ENCODE data around the gene MTRF1L.

The MTRF1L gene

DNA sequence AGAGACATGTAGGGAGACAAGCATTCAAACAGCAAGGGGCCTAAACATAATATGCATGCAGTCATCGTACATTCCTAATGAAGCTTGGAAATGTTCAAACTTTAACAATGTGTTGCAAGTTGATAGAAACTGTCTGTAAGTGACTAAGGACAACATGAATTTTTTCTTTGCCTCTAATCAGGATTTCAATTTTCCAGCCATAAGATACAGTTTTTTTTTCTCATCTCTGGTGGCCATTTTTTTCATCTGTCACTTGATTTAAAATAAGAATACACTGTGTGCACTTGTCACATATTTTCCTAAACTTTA, 22.2 kb upstream of the MTRF1L start:
- H3K27ac ChIP-seq = no peak overlapping the region
- TF ChIP-seq, protein P1, sequence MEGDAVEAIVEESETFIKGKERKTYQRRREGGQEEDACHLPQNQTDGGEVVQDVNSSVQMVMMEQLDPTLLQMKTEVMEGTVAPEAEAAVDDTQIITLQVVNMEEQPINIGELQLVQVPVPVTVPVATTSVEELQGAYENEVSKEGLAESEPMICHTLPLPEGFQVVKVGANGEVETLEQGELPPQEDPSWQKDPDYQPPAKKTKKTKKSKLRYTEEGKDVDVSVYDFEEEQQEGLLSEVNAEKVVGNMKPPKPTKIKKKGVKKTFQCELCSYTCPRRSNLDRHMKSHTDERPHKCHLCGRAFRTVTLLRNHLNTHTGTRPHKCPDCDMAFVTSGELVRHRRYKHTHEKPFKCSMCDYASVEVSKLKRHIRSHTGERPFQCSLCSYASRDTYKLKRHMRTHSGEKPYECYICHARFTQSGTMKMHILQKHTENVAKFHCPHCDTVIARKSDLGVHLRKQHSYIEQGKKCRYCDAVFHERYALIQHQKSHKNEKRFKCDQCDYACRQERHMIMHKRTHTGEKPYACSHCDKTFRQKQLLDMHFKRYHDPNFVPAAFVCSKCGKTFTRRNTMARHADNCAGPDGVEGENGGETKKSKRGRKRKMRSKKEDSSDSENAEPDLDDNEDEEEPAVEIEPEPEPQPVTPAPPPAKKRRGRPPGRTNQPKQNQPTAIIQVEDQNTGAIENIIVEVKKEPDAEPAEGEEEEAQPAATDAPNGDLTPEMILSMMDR (conservative IDR thresholded peaks at IDR 0.05) = peak; percentile 60
- no peak for TF ChIP-seq ZFX (IDR thresholded peaks at IDR 0.05)

DNA sequence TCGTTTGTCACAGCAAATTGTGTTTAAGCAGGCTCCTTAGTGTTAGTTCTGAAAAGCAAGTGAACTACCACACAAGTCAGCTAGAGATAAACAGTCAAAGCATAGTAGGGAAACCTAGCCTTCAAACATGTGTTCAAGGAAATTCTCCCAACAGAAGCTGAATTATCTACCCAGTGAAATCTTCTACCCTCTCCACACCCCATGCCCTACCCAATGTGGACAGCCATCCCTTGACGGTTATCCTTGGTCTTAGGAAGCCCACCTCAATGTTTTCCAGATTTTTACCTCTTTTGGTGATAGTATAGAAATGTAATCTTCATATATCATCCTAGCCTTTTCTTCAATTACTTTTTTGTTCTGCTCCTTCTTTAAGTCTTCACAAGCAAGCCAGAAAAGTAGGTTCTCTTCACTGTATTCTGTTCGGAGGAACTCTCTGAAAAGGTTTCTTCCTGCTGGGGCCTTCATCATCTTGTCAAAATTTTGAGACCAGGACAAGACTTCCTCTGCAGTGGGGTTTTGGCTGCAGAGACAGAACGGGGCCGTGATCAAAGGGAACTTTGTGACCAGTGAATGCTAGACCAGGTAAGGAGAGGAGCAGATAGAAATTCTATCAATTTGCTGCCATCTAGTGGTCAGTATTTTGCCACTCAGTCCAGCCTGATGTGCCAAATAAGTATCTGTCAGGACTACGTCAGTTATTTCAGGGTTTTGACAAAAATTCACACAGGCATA, 21.6 kb upstream of the MTRF1L start:
- no peak overlapping the region for H3K27ac ChIP-seq
- TF ChIP-seq ZFX (IDR thresholded peaks at IDR 0.05) = no peak
- TF ChIP-seq, protein P1 (conservative IDR thresholded peaks at IDR 0.05) = peak; percentile 81

DNA sequence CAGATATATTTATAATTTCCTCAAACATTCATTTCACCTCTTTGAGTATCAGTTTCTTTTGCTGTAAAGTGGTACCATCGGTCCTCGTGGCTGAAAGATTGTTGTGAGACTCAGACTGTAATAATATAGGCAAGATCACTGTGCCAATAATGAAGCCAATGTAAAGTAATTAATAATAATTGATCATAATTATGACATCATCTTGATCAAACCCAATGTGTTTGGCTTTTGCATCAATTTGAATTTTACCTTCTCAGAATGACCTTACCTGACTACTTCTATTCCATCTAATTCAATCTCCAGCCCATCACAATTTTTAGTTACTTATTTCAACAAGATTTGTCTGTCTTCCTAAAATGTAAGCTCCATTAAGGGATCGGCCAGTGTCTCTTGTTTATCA, 15.8 kb upstream of the MTRF1L start:
- no peak overlapping the region for H3K27ac ChIP-seq
- TF ChIP-seq, protein P1 (conservative IDR thresholded peaks at IDR 0.05) = no peak
- TF ChIP-seq ZFX (IDR thresholded peaks at IDR 0.05) = no peak

DNA sequence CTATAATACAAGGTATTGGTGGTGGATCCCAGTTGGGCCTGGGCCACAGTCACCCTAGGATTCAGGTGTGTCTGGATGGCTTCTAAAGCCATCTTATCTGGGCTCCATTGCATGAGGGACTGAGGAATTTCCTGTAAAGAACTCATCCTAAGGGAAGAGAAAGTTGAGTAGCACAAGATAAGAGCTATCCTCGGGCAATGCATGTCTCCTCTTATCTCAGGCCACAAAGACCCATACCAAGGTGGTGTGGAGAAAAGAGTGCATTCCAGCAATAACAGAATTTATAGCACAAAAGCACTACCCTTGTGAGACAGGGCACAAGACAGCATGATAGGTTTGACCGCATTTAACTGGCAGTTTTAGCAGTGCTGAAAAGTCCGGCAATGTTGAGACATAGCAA, 14.3 kb upstream of the MTRF1L start:
- TF ChIP-seq, protein P1 (conservative IDR thresholded peaks at IDR 0.05) = no peak
- TF ChIP-seq ZFX (IDR thresholded peaks at IDR 0.05) = no peak
- H3K27ac ChIP-seq = no peak overlapping the region

DNA sequence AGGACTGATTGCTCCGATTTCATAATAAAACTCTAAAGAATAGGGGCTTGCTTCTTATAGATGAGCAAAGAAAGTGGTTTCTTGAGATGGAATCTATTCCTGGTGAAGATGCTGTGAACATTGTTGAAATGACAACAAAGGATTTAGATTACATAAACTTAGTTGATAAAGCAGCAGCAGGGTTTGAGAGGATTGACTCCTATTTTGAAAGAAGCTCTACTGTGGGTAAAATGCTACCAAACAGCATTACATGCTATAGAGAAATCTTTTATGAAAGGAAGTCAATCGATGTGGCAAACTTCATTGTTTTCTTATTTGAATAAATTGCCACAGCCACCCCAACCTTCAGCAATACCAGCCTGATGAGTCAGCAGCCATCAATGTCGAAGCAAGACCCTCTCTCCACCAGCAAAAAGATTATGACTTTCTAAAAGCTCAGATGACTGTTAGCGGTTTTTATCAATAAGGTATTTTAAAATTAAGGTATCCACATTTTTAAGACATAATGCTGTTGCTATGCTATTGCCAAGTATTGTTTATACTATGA, 12.7 kb upstream of the MTRF1L start:
- no peak for TF ChIP-seq ZFX (IDR thresholded peaks at IDR 0.05)
- TF ChIP-seq, protein P1 (conservative IDR thresholded peaks at IDR 0.05) = no peak
- H3K27ac ChIP-seq = no peak overlapping the region

DNA sequence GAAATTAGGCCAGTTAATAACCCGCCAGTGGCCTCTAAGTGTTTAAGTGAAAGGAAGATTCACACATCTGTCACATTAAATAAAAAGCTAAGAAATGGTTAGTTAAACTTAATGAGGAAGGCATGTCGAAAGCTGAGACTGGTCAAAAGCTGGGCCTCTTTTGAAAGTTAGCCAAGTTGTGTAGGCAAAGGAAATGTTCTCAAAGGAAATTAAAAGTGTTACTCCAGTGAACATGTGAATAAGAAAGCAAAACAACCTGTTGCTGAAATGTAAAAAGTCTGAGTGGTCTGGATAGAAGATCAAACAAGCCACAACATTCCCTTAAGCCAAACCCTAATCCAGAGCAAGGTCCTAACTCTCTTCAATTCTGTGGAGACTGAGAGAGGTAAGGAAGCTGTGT, 10.9 kb upstream of the MTRF1L start:
- TF ChIP-seq, protein P1 (conservative IDR thresholded peaks at IDR 0.05) = no peak
- no peak for TF ChIP-seq ZFX (IDR thresholded peaks at IDR 0.05)
- H3K27ac ChIP-seq = no peak overlapping the region

DNA sequence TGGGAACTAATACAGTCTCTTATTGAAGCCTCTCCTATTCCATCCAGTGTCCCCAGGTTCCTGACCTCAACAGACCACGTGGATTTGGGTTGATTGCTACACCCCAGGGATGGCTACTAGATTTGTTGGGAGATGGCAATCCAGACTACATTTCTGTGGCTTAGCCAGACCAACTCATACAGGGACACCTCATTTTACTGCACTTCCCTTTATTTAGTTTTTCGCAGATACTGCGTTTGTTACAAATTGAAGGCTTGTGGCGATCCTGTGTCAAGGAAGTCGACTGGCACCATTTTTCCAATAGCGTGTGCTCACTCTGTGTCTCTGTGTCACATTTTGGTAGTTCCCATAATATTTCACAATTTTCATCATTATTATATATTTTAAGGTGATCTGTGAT, 10.3 kb upstream of the MTRF1L start:
- TF ChIP-seq ZFX (IDR thresholded peaks at IDR 0.05) = no peak
- TF ChIP-seq, protein P1 (conservative IDR thresholded peaks at IDR 0.05) = no peak
- no peak overlapping the region for H3K27ac ChIP-seq
